B cell (primary cell): Measurements from ENCODE around the gene SDK2. TPM values are rescaled to one million over a fixed set of nuclear protein-coding genes. Genes with fewer than 3 reads are reported as not detected.

ENCODE experiments used
- ATAC-seq: fragments of 200-7000 bp; cut with Tn5 transposase; one replicate; pipeline ENCODE4 v1.10.0; 2021; ENCODE audit warnings: low read depth, mild to moderate bottlenecking, moderate number of reproducible peaks, moderate library complexity
- CTCF ChIA-PET: fragments of 350-600 bp; sonication (Branson Sonifier 250); formaldehyde crosslinking; loops from one replicate; lab custom pipeline; 2021; ENCODE audit warnings: antibody characterized with exemption, inconsistent platforms; lab: Charles Lee
- POLR2A ChIA-PET: fragments of 350-600 bp; sonication (Branson Sonifier 250); formaldehyde crosslinking; loops from one replicate; lab custom pipeline; 2021; ENCODE audit warnings: antibody characterized with exemption; lab: Charles Lee
- DNase-seq: peaks from one replicate; pipeline ENCODE4 v3.0.0; 2013
- H2AFZ ChIP-seq: 2 replicates; pipeline ENCODE4 v1.6.1; 2012; ENCODE audit warnings: mild to moderate bottlenecking, low read depth, low read length; ENCODE audit not compliant: insufficient read depth, poor library complexity, severe bottlenecking
- H3K27ac ChIP-seq, 2 donors: 1 replicate in 1 of 2; 2 replicates in 1 of 2; pipeline ENCODE4 v1.5.1; 2012 to 2013; ENCODE audit warnings: low read length in 2 of 2, mild to moderate bottlenecking in 2 of 2, moderate library complexity in 1 of 2
- H3K27me3 ChIP-seq, 4 experiments: fragments of 200-600 bp in 1 of 4; sonication (generic) in 1 of 4; replicated peaks in 1 of 4; 1 replicate in 2 of 4; 2 replicates in 2 of 4; pipeline versions ENCODE4 v1.6.1 to v1.7.0; 2013 to 2016; ENCODE audit warnings: low read length in 3 of 4, mild to moderate bottlenecking in 2 of 4, mixed read lengths in 1 of 4, moderate library complexity in 1 of 4; ENCODE audit not compliant: insufficient read depth in 4 of 4, control insufficient read depth in 3 of 4; ENCODE audit errors: control extremely low read depth in 1 of 4
- H3K36me3 ChIP-seq, 2 experiments: replicated peaks in 1 of 2; 1 replicate in 1 of 2; 2 replicates in 1 of 2; pipeline versions ENCODE4 v1.6.1 to v1.7.1; 2013; ENCODE audit warnings: low read length in 1 of 2; ENCODE audit not compliant: insufficient read depth in 2 of 2, control insufficient read depth in 1 of 2; ENCODE audit errors: control extremely low read depth in 1 of 2, extremely low read depth in 1 of 2
- H3K4me1 ChIP-seq, 2 donors: fragments of 200-600 bp in 1 of 2; sonication (generic) in 1 of 2; 1 replicate in 1 of 2; 2 replicates in 1 of 2; pipeline versions ENCODE4 v1.5.1 to v1.6.1; 2013 to 2017; ENCODE audit warnings: low read length in 2 of 2; ENCODE audit not compliant: control insufficient read depth in 2 of 2, insufficient read depth in 2 of 2
- H3K4me2 ChIP-seq: replicated peaks from 2 replicates; pipeline ENCODE3; 2012; ENCODE audit warnings: mild to moderate bottlenecking, low read depth, low read length; ENCODE audit not compliant: poor library complexity, severe bottlenecking
- H3K4me3 ChIP-seq, 5 experiments: fragments of 200-600 bp in 1 of 5; sonication (generic) in 1 of 5; 1 replicate in 3 of 5; 2 replicates in 2 of 5; pipeline versions ENCODE4 v1.5.1 to v1.7.0; 2011 to 2016; ENCODE audit warnings: low read length in 4 of 5, mild to moderate bottlenecking in 4 of 5, low read depth in 2 of 5, control low read depth in 1 of 5, moderate library complexity in 1 of 5; ENCODE audit not compliant: insufficient read depth in 1 of 5; ENCODE audit errors: control extremely low read depth in 1 of 5, extremely low read depth in 1 of 5
- H3K79me2 ChIP-seq: fragments of 200-600 bp; sonication (generic); one replicate; pipeline ENCODE4 v1.6.0; 2016; ENCODE audit warnings: low read length; ENCODE audit not compliant: control insufficient read depth, insufficient read depth
- H3K9ac ChIP-seq: fragments of 200-600 bp; sonication (generic); 2 replicates; pipeline ENCODE4 v1.6.1; 2017; ENCODE audit warnings: mild to moderate bottlenecking, low read length, moderate library complexity
- H3K9me3 ChIP-seq, 3 donors: one replicate each; pipeline versions ENCODE4 v1.6.1 to v1.7.1; 2013; ENCODE audit warnings: low read length in 2 of 3; ENCODE audit not compliant: control insufficient read depth in 2 of 3, insufficient read depth in 1 of 3; ENCODE audit errors: control extremely low read depth in 1 of 3
- H4K20me1 ChIP-seq: 2 replicates; pipeline ENCODE4 v1.6.0; 2012; ENCODE audit warnings: mild to moderate bottlenecking, low read length; ENCODE audit not compliant: insufficient read depth, control insufficient read depth, poor library complexity, severe bottlenecking
- H3K27ac Mint-ChIP-seq: one replicate; pipeline ENCODE4 v1.8.0; 2021; ENCODE audit warnings: mixed read lengths
- H3K27me3 Mint-ChIP-seq: one replicate; pipeline ENCODE4 v1.8.0; 2021; ENCODE audit warnings: mixed read lengths
- H3K4me1 Mint-ChIP-seq: one replicate; pipeline ENCODE4 v1.8.0; 2021; ENCODE audit warnings: mixed read lengths
- H3K4me3 Mint-ChIP-seq: one replicate; pipeline ENCODE4 v1.8.0; 2021; ENCODE audit warnings: mixed read lengths
- H3K9me3 Mint-ChIP-seq: one replicate; pipeline ENCODE4 v1.8.0; 2022; ENCODE audit warnings: mixed read lengths; ENCODE audit not compliant: insufficient read depth
- EZH2 ChIP-seq: IDR thresholded peaks from 2 replicates; pipeline ENCODE4 v1.6.1; 2012; ENCODE audit warnings: borderline replicate concordance, low read depth, mild to moderate bottlenecking, moderate library complexity, low read length; ENCODE audit not compliant: insufficient read depth, poor library complexity, severe bottlenecking
- WGBS: methylation state at CpG from one replicate; pipeline ENCODE4 v1.1.5; 2013; ENCODE audit warnings: missing lambda C conversion rate; ENCODE audit not compliant: insufficient coverage; 5-methylcytosine and 5-hydroxymethylcytosine counted together
- intact Hi-C: fragments of 100-400 bp; cut with micrococcal nuclease; formaldehyde crosslinking; loops from one replicate; pipeline ENCODE4 v1.10.0; 2022
- polyA plus RNA-seq: library from polyadenylated mRNA; depleted of rRNA; stranded (reverse); fragments of >200 nt; gene quantifications from 2 replicates; pipeline ENCODE4 v1.2.3, GENCODE V29; 2012
- total RNA-seq, 2 donors: library from RNA; stranded (reverse); fragments of 120-200 nt in 1 of 2; gene quantifications; 1 replicate in 1 of 2; 2 replicates in 1 of 2; pipeline versions ENCODE4 v1.2.3 to v1.2.4, GENCODE V29; 2013 to 2022
- TF ChIP-seq, protein P1 (sequence below): fragments of 200-600 bp; IDR thresholded peaks from one replicate; pipeline ENCODE4 v1.8.0; 2022; ENCODE audit warnings: antibody characterized with exemption, mild to moderate bottlenecking

The SDK2 gene
- total and polyA plus RNA-seq, 2 donors (not counting 1 experiment from before 2014, with no cell fraction given) = 3.2 to 13.0 TPM

GRCh38 chr17:73678999-73679398, 34.8 kb upstream of the SDK2 start:
- POLR2A ChIA-PET = no interaction called here
- H3K4me2 ChIP-seq = no peak overlapping the region
- peaks cover 40% of the 10 kb centered on the region for H3K27me3 Mint-ChIP-seq

DNA sequence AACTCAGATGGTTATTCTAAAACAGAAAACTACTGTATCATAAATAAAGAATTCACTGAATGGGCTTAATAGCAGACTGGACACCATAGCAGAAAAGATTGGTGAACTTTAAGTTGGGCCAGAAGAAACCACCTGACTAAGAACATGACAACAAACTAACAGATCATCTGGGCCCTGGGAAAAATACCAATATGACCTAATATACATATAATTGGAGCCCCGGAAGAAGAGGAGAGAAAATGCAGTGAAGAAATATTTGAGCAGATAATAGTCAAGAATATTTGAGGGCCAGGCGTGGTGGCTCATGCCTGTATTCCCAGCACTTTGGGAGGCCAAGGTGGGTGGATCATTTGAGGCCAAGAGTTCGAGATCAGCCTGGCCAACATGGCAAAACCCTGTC, 25.5 kb upstream of the SDK2 start:
- Histone ChIP-seq H3K36me3 (no peaks in the 10 kb centered on the region), H3K79me2 (no peaks in the 10 kb centered on the region), H3K9me3 (peaks cover 3 to 12% (median 3%) of the 10 kb centered on the region in 3 donors), H3K9ac (no peak overlapping the region), H4K20me1 (no peaks in the 10 kb centered on the region), H3K27me3 (no peaks in the 10 kb centered on the region), H3K27ac (no peak overlapping the region), H2AFZ (no peak overlapping the region), H3K4me3 (no peak overlapping the region), H3K4me1 (peaks cover 5 to 6% of the 10 kb centered on the region in 2 donors), H3K4me2 (no peak overlapping the region)
- no peak for DNase-seq
- intact Hi-C loops = no loop called here
- H3K9me3 Mint-ChIP-seq = peaks cover 2% of the 10 kb centered on the region
- TF ChIP-seq, protein P1, sequence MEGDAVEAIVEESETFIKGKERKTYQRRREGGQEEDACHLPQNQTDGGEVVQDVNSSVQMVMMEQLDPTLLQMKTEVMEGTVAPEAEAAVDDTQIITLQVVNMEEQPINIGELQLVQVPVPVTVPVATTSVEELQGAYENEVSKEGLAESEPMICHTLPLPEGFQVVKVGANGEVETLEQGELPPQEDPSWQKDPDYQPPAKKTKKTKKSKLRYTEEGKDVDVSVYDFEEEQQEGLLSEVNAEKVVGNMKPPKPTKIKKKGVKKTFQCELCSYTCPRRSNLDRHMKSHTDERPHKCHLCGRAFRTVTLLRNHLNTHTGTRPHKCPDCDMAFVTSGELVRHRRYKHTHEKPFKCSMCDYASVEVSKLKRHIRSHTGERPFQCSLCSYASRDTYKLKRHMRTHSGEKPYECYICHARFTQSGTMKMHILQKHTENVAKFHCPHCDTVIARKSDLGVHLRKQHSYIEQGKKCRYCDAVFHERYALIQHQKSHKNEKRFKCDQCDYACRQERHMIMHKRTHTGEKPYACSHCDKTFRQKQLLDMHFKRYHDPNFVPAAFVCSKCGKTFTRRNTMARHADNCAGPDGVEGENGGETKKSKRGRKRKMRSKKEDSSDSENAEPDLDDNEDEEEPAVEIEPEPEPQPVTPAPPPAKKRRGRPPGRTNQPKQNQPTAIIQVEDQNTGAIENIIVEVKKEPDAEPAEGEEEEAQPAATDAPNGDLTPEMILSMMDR = no peak
- TF ChIP-seq EZH2 = no peak
- ChIA-PET CTCF (no interaction called here), POLR2A (no interaction called here)
- H3K27ac Mint-ChIP-seq = no peak overlapping the region
- no CpG with 5 or more reads among the region's 3 CpGs for WGBS
- H3K27me3 Mint-ChIP-seq = peaks cover 44% of the 10 kb centered on the region
- H3K4me1 Mint-ChIP-seq = peaks cover 9% of the 10 kb centered on the region
- no peak for ATAC-seq
- H3K4me3 Mint-ChIP-seq = no peak overlapping the region

More at GRCh38 chr17:73678999-73679398, 34.8 kb upstream of the SDK2 start:
- H3K27me3 ChIP-seq = peaks cover 0 to 5% (median 1%) of the 10 kb centered on the region in 4 experiments
- H3K9ac ChIP-seq = no peak overlapping the region
- intact Hi-C loops = no loop called here
- H3K27ac Mint-ChIP-seq = no peak overlapping the region
- H3K4me3 Mint-ChIP-seq = no peak overlapping the region
- no peaks in the 10 kb centered on the region for H3K79me2 ChIP-seq
- no peak for ATAC-seq
- H3K4me3 ChIP-seq = no peak overlapping the region
- no peak overlapping the region for H2AFZ ChIP-seq
- TF ChIP-seq, protein P1 = no peak
- no peak for TF ChIP-seq EZH2
- H3K36me3 ChIP-seq = no peaks in the 10 kb centered on the region
- no peaks in the 10 kb centered on the region for H3K4me1 Mint-ChIP-seq
- H3K9me3 Mint-ChIP-seq = peaks cover 7% of the 10 kb centered on the region
- H3K27ac ChIP-seq = no peak overlapping the region
- WGBS = 84% methylated on average over 5 of the region's 7 CpGs
- peaks cover 0 to 6% (median 3%) of the 10 kb centered on the region in 3 donors for H3K9me3 ChIP-seq
- no peaks in the 10 kb centered on the region for H4K20me1 ChIP-seq
- CTCF ChIA-PET = no interaction called here
- no peaks in the 10 kb centered on the region for H3K4me1 ChIP-seq
- no peak for DNase-seq
